Ascending aorta (tissue), 2 donors: ENCODE results near the gene RLF. TPM values are rescaled to one million over a fixed set of nuclear protein-coding genes. Genes with fewer than 3 reads are reported as not detected.
"Not testable (repeated sequence)": the region's sequence is repeated elsewhere in the genome, so short reads cannot be mapped to it uniquely, and the experiment has no call there.

ENCODE experiments used
- DNase-seq, 2 donors: peaks; one replicate each; pipeline ENCODE4 v3.0.0-alpha.2; 2019; ENCODE audit warnings: low spot score in 2 of 2
- H3K27ac ChIP-seq, 2 donors: fragments of 200-600 bp; sonication (generic); one replicate each; pipeline ENCODE4 v1.5.1; 2016 to 2017; ENCODE audit warnings: mild to moderate bottlenecking in 1 of 2
- H3K27me3 ChIP-seq: fragments of 200-600 bp; sonication (generic); one replicate; pipeline ENCODE4 v1.5.1; 2017
- H3K36me3 ChIP-seq, 2 donors: fragments of 200-600 bp; sonication (generic); one replicate each; pipeline ENCODE4 v1.5.1; 2016
- H3K4me1 ChIP-seq, 2 donors: fragments of 200-600 bp; sonication (generic); one replicate each; pipeline ENCODE4 v1.5.1; 2016 to 2017; ENCODE audit warnings: mild to moderate bottlenecking in 1 of 2
- H3K4me3 ChIP-seq, 2 donors: fragments of 200-600 bp; sonication (generic); one replicate each; pipeline ENCODE4 v1.5.1; 2016 to 2017; ENCODE audit warnings: mild to moderate bottlenecking in 1 of 2
- H3K9me3 ChIP-seq, 2 donors: fragments of 200-600 bp; sonication (generic); one replicate each; pipeline ENCODE4 v1.5.1; 2016
- CTCF ChIP-seq, 3 experiments: fragments of 200-600 bp in 2 of 3; fragments of 450-650 bp in 1 of 3; sonication (generic) in 2 of 3; IDR thresholded peaks; one replicate each; pipeline ENCODE4 v1.5.1; 2016 to 2019; ENCODE audit warnings: antibody characterized with exemption in 3 of 3, mild to moderate bottlenecking in 1 of 3, moderate library complexity in 1 of 3
- intact Hi-C: fragments of 100-400 bp; cut with DNase I; formaldehyde crosslinking; loops from one replicate; pipeline ENCODE4 v1.15.1; 2023
- total RNA-seq: library from RNA; depleted of rRNA; stranded (reverse); fragments of >200 nt; gene quantifications from one replicate; pipeline ENCODE4 v1.1.0, GENCODE V29; 2016

The RLF gene
- total RNA-seq, 1 donor from 2014 or later, result 7.1 TPM

- Histone ChIP-seq H3K4me1 (peaks cover 0 to 6% of the 10 kb centered on the region in 2 donors), H3K36me3 (no peaks in the 10 kb centered on the region), H3K27ac (no peak overlapping the region), H3K9me3 (no peaks in the 10 kb centered on the region), H3K27me3 (no peaks in the 10 kb centered on the region), H3K4me3 (no peak overlapping the region)
- DNase-seq, result no peak
- intact Hi-C loops, result no loop called here
- TF ChIP-seq CTCF (IDR thresholded peaks at IDR 0.05), result no peak
Observed at GRCh38 chr1:40174788-40175187, 13.6 kb downstream of the RLF start.

GRCh38 chr1:40176989-40177388 lies 15.8 kb downstream of the RLF start:
- not testable (repeated sequence) for H3K4me1 ChIP-seq

GRCh38 chr1:40178200-40178599 lies 17.0 kb downstream of the RLF start:
- Histone ChIP-seq H3K36me3 (no peaks in the 10 kb centered on the region), H3K4me3 (no peak overlapping the region), H3K27ac (no peak overlapping the region), H3K9me3 (no peaks in the 10 kb centered on the region), H3K4me1 (peaks cover 3 to 18% of the 10 kb centered on the region in 2 donors), H3K27me3 (no peaks in the 10 kb centered on the region)
- intact Hi-C loops, result no loop called here
- TF ChIP-seq CTCF (IDR thresholded peaks at IDR 0.05), result no peak
- no peak for DNase-seq

More at GRCh38 chr1:40176989-40177388, 15.8 kb downstream of the RLF start:
- H3K27ac ChIP-seq, DNase-seq, H3K36me3 ChIP-seq, H3K27me3 ChIP-seq, H3K9me3 ChIP-seq, H3K4me3 ChIP-seq, intact Hi-C loops: not testable (repeated sequence)

- no peak overlapping the region for H3K4me3 ChIP-seq
- H3K27ac ChIP-seq, result no peak overlapping the region
- TF ChIP-seq CTCF (IDR thresholded peaks at IDR 0.05), result no peak
- no peaks in the 10 kb centered on the region for H3K27me3 ChIP-seq
- no peaks in the 10 kb centered on the region for H3K36me3 ChIP-seq
- intact Hi-C loops, result no loop called here
- peaks cover 3 to 16% of the 10 kb centered on the region in 2 donors for H3K4me1 ChIP-seq
- H3K9me3 ChIP-seq, result no peaks in the 10 kb centered on the region
- no peak for DNase-seq
Observed at GRCh38 chr1:40179496-40180089, 18.4 kb downstream of the RLF start.

GRCh38 chr1:40183055-40183710 lies 22.0 kb downstream of the RLF start:
- H3K4me3 ChIP-seq, result no peak overlapping the region
- H3K27me3 ChIP-seq, result no peaks in the 10 kb centered on the region
- no peaks in the 10 kb centered on the region for H3K36me3 ChIP-seq
- DNase-seq, result no peak
- TF ChIP-seq CTCF (IDR thresholded peaks at IDR 0.05), result peak in 2 of 3 experiments; percentile 4 to 28
- peaks cover 3 to 16% of the 10 kb centered on the region in 2 donors for H3K4me1 ChIP-seq
- intact Hi-C loops, result no loop called here
- no peak overlapping the region for H3K27ac ChIP-seq
- H3K9me3 ChIP-seq, result no peaks in the 10 kb centered on the region

- no peak for TF ChIP-seq CTCF (IDR thresholded peaks at IDR 0.05)
- no peak for DNase-seq
- Histone ChIP-seq H3K9me3 (no peaks in the 10 kb centered on the region), H3K36me3 (peaks cover 0 to 3% of the 10 kb centered on the region in 2 donors), H3K27me3 (no peaks in the 10 kb centered on the region), H3K4me3 (no peak overlapping the region), H3K4me1 (peaks cover 3 to 16% of the 10 kb centered on the region in 2 donors), H3K27ac (no peak overlapping the region)
- intact Hi-C loops, result no loop called here
Observed at GRCh38 chr1:40184193-40184592, 23.0 kb downstream of the RLF start.
